Activated CD8-positive, alpha-beta memory T cell treated with anti-CD3 and anti-CD28 coated beads, Interleukin-2, amount 50 U/mL, for 48 hours (primary cell): Measurements from ENCODE around the gene ZHX3.
"Not testable (repeated sequence)": the region's sequence is repeated elsewhere in the genome, so short reads cannot be mapped to it uniquely, and the experiment has no call there.

Experiments used
- DNase-seq: peaks from one replicate; pipeline ENCODE4 v3.0.0-alpha.2; 2020

Gene ZHX3

DNA sequence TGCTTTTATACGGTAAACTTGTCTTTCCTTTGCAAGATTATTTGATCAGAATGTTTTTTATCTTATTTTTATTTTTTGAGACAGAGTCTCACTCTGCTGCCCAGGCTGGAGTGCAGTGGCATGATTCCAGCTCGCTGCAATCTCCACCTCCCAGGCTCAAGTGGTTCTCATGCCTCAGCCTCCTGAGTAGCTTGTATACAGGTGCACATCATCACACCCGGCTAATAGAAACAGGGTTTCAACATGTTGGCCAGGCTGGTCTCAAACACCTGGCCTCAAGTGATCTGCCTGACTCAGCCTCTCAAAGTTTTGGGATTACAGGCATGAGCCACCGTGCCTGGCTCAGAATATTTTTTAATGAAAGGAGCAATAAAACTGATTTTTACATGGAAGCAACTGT, 14.2 kb upstream of the ZHX3 start:
- DNase-seq, result no peak

DNA sequence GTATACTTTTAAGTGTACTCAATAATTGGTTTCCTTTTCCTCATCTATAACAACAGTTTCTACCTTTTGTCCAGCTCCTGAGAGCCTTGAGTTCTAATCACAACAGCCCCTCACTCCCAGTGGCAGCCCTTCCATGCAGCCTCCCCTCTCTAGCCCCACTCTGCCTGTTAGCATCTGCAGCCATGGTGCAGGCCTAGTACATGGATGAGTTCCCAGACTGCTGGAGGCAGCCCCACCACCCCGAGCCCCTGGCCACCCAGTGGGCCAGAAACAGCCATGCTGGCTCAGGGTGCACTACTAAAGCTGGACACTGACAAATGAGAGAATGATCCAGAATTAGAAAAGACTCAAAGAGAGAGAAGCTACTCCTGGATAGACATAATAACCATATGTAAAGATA, 13.4 kb upstream of the ZHX3 start:
- DNase-seq, result no peak

DNA sequence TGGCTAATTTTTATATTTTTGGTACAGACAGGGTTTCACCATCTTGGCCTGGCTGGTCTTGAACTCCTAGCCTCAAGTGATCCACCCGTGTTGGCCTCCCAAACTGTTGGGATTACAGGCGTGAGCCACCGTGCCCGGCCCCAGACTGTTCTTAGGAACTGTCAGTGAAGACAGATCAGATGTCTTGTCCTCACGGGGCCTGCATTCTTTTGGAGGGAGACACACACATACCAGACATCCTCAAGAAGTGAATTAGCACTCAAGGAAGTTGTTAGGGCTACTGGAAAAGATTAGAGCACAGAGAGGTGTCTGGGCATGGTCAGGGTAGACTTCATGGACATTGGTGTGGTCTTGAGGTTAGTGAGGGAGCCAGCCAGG, 12.8 kb upstream of the ZHX3 start:
- DNase-seq, result no peak

DNA sequence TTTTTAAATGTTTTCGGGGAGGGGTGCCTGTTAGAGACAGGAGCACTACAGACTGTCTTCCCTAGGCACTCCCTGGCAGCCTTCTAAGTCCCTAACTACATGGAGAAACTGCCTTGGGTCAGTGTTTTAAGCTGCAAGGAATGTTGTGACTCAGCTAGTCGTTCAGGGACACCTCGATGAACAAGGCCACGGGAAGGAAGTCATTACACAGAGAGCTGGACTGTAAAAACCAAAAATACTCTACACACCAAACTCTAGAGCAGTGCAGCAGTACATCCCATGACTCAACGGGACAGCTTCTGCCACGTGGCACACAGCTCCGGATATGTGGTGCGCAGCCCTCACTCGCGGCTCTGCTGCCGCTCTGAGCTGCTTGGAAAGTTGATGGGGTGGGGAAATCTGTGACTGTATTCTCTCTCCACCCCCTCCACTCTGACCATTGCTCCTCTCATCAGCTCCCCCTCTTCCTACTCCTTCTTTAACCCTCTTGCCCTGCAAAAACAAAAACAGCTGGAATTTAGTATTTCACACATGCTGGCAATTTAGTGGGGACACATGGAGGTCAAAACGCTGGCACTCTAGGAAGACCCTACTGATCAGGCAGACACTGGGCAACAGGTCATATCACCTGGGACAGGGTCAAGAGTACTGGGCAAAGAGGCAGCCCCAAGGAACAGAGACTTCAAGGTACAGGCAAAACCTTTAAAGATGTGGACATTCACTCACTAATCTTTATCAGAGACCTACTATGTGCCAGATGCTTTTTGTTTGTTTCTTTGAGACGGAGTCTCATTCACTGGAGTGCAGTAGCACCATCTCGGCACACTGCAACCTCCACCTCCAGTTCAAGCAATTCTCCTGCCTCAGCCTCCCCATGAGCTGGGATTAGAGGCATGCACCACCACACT, 12.2 kb upstream of the ZHX3 start:
- DNase-seq, result peak; percentile 75

DNA sequence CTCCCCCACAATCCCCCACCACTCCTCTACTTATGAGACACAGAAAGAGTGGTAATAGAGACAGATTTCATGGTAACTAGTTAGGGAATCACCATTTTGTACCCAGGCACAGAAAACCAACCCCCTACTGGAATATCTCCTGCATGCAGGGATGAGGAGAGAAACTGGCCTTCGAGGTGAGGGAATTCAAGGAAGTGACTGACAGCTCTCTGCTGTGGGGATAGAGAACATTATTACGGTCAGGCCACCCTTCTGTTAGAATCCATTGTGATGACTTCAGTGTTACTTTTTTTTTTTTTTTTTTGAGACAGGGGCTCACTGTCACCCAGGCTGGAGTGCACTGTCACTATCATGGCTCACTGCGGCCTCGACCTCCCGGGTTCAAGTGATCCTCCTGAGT, 9.6 kb upstream of the ZHX3 start:
- no peak for DNase-seq

DNA sequence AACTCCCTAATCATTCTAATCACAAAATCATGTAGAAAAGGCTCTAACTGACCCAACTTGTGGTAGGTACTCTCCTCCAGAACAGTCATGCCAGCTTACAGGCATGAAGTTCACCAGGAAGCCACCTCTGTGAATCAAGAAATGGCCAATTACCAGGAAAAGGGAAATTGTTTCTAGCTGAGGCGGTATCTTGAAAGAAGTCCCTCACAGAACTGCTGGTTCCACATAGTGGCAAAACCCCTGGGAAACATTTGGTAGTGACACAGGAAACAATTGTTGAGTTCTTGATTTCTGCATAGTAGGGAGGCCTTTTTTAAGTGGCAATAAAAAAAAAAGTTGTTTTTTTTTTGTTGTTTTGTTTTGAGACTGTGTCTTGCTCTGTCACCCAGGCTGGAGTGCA, 3.4 kb upstream of the ZHX3 start:
- no peak for DNase-seq

DNA sequence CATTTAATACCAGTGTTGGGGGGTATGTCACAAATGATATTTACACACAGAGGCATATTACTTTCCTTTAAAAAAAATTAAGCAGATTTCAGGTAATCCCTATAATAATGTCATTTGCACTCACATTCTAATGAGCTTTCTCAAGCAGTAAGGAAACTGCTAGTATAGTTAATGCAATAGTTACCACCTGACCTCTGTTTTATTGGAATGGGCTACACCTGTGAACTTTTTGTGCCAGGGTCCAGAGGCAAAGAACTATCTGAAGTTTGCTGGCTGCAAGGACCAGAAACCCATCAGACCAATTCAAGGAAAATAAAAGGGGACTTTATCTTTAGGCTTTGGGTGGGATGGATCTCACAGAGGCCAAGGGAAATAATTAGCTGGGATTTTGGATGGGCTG, 2.9 kb upstream of the ZHX3 start:
- DNase-seq, result no peak

DNA sequence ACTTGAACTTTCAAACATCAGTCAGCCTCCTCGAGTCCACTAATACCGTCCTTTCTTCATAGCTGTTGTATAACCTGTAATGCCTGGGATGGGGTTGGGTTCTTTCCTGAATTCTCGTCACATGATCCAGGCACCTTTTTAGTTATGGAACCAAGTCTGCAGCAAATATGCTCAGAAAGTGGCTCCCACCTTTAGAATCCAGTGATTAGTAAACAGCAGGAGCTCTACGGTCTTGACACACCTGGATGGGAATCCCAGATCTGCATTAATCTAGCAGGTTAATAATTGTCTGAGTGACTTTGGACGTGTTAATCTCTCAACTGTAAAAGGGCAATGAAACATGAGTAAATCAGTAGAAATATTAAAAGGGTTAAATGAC, 729 bp upstream of the ZHX3 start:
- DNase-seq, result no peak

DNA sequence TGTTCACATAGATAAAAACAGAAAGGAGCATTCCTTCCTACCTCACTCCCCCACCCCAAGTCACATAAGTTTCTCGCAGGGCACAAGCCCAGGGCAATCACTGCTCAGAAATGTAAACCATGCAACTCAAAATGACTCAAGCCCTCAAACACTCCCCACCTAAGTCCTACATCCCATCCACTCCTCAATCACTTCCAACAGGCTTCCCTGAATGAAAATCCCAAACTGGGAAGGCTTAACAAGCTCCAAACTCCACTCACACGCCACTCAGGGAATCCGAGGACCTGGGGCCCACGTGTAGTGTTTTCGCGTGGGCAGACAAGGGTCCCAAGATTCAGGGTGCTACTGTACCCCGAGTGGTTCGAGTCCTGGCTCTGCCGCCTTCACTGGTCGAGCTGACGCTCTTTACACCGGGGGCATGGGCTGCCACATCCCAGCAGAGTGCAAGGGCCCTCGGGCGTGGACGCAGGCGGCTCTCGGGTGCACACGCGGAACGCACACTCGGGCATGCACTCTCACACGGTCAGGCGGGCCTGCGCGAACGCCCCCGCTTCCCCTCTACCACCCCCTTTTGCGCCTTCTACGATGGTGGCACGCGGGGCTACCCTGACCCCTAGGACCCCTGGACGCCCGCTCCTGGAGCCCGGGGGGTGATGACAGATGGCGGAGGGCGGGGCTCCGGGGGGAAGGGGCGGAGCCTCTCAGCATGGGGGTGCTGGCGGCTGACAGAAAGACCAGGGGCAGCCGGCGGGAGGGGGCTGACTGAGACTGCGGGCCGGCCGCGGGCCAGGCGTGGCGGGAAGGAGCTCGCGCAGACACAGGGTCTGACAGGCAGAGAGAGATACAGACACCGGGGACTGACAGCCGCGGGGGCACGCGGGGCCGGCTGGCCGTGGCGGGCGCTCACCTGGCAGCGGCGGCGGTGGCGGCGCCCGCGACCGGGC, 657 bp downstream of the ZHX3 start:
- DNase-seq, result peak; percentile 88

DNA sequence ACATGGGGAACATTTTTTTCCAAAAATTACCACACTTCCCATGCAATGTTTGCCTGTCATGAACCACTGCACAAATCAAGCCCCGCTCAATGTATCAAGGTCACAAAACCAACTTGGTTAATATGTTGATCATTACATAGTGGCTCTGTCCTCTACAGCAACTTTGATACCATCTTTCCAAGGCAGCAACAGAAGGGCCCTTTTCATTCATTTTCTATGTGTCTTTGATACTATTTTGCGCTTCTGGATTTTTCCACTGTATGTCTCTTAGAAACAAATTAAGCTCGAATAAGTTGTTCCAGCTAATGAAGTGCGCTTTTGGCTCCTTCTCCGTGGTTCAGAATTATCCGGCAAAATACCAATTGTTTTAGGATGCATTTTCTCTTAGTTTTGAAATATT, 1.5 kb downstream of the ZHX3 start:
- DNase-seq, result no peak

DNA sequence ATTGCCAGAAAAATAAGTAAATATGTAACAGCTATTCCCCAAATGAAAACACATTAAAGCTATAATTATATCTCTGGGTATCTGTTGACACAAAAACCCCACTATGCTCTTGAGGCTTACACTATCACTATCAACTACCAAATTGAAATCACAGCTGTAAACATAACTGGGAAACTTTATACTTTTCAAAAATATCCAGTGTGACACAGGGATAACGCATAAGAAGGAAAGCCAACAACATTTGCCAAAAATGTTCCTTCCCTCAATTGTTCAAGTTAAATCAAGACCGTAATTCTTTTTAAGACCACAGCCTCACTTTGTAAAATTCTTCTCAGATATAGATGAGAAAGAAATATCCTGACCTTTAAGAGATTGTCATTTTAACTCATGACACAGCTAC, 3.1 kb downstream of the ZHX3 start:
- DNase-seq, result no peak

DNA sequence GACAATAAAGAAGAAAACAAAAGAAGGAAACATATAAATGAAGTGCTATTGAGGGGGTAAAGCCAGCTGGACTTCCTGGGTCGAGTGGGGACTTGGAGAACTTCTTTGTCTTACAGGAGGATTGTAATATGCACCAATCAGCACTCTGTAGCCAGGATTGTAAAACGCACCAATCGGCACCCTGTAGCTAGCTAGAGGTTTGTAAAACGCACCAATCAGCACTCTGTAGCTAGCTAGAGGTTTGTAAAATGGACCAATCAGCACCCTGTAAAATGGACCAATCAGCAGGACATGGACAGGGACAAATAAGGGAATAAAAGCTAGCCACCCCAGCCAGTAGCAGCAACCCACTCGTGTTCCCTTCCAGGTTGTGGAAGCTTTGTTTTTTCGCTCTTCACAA, 5.5 kb downstream of the ZHX3 start:
- not testable (repeated sequence) for DNase-seq

DNA sequence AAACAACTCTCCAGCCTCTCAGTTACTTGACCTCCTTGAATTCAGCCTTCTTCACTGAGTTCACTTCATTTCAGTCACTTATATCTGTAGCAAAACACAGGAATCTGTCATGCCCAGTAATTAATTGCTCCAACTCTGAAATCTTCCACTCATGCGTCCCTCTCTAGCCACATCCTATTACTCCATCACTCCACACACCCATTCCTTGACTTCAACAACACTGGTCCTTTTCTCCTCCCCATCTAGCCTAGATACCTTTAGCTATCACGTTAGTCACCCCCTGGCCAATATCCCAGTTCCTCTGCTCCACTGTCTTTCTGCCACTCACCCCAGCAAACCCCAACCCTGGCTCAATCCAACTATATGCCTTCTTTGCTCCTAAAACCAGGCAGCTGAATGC, 7.7 kb downstream of the ZHX3 start:
- DNase-seq, result no peak

DNA sequence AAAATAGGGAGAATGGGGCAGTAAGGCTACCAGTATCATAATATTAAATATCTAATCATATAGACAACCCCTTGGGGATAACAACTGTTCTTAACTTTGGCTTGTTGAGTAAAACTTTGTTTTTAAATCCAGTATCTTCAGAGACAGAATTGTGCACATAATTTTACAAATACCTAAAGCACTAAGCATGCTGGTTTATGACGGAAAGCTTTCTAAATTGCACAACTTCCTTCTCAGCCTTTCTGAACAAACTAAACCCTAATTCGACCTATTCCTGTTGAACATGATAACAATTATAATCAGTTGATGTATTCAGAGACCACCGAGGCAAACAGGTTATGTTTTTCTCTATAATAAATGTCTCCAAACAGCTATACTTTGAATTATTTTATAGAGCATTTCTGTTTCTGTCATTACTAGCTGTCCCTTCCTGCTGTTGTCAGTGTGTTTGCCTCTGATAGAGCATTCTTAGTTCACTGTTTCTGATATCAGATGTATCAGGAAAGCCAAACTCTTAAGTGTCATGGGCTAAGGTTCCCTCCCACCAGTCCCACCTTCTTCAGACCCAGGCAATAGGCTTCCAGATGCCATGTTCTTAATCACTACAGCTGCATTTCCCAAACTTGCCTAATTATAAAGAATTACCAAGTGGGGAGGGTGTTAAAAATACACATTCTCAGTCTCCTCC, 8.7 kb downstream of the ZHX3 start:
- no peak for DNase-seq

DNA sequence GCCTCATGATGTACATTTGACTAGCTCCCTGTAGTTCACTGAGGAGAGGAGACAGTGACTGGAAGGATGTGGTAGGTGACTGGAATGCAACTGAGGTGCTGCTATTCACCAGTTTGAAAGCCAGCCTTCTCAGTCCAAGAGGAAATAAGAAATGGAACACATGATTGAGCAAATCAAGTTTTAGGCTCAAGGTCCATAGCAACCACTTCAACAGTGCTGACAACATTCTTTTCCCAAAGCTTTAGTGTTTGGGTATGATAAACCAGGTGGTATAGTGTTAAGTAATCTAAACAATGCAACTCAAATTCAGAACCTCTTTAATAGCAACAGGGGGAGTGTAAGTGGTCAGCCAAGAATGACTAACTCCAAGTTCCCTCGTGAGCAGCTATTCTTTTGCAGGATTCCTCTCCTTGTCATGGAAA, 9.2 kb downstream of the ZHX3 start:
- DNase-seq, result no peak

DNA sequence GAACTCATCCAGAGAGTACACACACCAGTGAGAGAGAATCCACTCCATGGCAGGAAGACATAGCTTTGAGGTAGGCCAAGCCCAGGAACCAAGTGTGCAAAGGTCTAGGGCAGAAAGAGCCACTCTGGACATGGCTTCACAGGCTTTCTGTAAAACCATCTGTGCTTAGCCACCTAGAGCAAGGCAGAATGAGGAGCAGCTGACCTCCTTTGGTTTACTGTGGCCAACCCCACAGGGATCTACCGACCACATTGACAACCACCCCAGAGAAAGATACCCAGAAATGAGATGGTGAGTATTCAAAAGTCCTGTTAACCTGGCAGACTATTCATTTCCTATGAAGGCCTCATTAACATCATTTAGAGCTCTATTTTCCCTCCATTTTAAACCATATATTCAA, 10.5 kb downstream of the ZHX3 start:
- DNase-seq, result no peak

DNA sequence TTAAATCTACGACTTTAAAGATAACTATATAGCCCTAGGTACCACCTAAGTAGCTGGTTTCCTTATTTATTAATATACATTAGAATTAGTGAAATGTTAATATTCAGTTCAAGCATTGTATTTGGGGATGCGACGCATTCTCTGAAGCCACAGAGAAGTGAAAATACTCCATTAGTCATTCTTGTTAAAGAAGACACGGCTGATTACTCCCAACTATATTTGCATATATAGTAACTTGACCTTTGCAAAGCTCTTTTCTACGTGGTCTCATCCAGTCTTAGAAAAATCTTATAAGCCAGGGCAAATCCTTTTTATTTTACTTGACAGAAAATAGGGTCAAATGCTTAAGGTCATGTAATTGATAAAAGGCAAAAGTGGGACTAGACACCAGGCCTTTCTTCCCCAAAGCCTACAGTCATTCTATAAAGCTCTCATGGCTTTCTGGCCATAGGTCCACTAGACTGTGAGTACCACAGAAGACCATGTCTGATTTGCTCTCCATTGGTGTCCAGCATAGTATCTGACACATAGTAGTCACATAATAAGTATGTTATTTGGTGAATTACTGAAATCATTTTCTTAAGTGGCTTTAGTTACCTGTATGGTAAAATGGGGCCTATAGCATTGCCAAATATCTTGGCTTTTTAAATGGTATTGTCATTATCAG, 11.3 kb downstream of the ZHX3 start:
- DNase-seq, result no peak

DNA sequence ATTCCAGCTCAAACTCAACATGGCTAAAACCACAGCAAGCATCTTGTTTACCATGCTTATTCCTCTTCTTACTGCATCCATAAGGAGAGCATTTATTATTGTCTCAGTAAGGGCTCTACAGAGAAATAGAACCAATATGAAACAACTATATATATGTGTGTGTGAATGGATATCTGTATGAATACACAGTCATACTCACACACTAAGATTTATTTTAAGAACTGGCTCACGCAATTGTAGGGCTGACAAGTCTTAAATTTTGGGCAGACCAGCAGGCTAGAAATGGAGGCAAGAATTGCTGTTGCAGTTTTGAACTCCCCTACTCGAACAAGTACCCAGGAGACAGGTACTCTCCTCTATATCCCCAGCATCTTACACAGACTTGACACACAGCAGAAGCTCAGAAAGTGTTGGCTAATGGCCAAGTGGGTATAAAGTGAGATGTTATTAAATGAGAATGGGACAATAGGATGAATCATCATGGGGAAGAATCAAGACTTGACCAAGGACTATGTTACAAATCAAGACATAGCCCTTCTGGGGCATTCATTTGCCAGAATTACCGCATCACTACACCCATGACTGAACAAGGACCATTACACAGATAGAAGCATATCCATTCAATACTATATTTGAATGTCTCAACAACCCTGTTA, 13.0 kb downstream of the ZHX3 start:
- no peak for DNase-seq

DNA sequence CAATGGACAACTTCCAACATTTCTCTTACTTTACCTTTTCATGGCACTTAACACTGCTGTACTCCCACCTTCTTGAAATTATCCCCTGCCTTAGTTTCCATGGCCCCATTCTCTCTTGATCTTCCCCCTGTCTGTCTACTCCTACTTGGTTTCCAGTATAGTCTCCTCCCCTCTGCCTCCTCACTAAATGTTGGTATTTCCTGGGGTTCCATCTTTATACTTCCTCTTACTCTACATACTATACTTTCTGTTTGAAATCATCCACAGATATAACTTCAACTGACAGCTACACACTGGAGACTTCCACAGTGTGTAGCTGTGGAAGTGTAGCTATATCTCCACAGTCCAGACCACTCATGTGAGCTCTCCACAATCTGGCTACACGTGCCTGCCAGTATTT, 13.5 kb downstream of the ZHX3 start:
- no peak for DNase-seq

DNA sequence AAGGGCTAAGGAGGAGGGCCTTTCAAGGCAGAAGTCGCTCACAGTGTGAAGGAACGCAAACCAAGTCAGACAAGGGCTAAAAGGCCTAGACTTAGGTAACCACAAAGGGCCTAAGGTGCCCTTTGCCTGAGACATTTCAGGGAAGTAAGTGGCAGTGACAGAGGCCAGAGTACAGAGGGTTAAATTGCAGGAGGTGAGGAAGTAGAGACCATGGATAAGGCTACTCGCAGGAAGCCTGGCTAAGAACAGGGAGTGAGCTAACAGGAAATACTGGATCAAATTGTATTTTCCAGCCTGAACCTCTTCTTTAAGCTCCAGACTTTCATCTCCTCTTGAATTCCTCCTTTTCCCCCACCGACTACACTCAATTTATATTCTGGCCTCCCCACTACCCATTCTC, 16.6 kb downstream of the ZHX3 start:
- DNase-seq, result no peak

DNA sequence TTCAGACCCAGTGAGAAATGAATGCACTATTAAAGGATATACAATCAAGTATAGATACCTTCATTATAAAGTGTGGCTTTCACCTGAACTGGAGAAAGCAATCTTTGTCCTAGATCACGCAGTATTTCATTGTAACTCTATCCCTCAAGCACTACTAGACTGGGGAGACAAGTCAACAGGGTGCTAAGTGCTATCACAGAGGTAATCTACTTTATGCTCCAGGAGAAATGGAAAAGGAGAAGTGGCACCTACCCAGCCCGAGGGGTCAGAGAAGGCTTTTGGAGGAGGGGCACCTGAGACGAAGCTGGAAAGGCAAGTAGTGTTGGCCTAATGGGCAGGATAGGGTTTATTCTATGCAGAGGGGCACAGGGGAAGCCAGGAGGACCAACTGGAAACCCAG, 17.1 kb downstream of the ZHX3 start:
- DNase-seq, result no peak

DNA sequence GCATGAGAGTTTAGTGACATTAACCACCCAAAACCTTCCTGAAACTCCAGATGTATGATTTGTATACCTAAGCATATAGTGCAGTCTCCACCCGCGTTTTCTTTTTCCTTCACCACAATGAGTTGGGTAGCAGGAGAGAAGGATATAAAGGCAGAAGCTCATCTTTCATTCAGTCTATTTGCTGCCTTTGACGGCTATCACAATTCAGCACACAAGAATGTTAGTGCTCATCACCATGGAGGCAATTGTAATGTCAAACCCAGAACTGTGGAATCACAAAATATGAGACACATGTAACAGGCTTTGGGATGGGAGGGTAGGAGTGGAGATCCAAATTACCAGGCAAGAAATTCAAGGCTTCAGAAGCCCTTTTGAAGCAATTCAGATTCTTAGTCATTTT, 17.6 kb downstream of the ZHX3 start:
- no peak for DNase-seq
